ENCODE results near the gene TOMM5.

TOMM5 gene

DNA sequence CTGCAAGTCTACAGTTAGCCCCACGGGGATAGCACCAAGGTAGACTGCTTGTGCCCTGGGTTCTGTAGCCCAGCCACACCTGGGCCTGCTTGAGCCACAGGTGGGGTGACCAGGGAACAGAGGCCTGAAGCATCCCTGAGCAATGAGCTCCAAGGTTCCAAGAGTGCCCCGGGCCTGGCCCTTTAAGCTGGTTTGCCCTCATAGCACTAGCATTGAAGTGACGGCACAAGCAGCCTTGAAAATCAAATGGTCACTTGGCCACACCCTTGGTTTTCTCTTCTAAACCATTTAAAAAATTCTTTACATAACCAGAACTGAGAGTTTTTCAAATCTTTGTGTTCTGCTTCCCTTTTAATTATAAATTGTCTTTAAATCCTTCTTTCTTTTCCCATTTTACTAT, 40.9 kb downstream of the TOMM5 start:
- no CpG with 5 or more reads among the region's 3 CpGs for WGBS, 2 donors (ENCODE audit: extremely low coverage in 2 of 2, insufficient read length in 2 of 2, insufficient replicate concordance in 1 of 2)
- H3K18ac ChIP-seq (ENCODE audit: low read length), result peak overlapping the region; percentile 17
- H3K4me2 ChIP-seq (ENCODE audit: insufficient read depth, low read length, poor library complexity, severe bottlenecking), result no peak overlapping the region
- H3K9ac ChIP-seq (ENCODE audit: low read depth, low read length, poor library complexity), result no peak overlapping the region
- H3K23ac ChIP-seq (ENCODE audit: low read depth, low read length, poor library complexity), result no peak overlapping the region
- no peak overlapping the region for H4K91ac ChIP-seq (ENCODE audit: low read depth, low read length, poor library complexity)
- no peak overlapping the region for H2BK5ac ChIP-seq (ENCODE audit: low read length)
- H2BK120ac ChIP-seq (ENCODE audit: low read depth, low read length), result no peak overlapping the region
- peaks cover 3% of the 10 kb centered on the region for H3K79me1 ChIP-seq (ENCODE audit: low read depth, low read length)
- H3K14ac ChIP-seq (ENCODE audit: low read length), result peak overlapping the region; percentile 56
- no peak for DNase-seq (ENCODE audit: low spot score)
- H4K8ac ChIP-seq (ENCODE audit: low read depth, low read length), result no peak overlapping the region
- no peaks in the 10 kb centered on the region for H3K27me3 ChIP-seq (ENCODE audit: control insufficient read depth in 3 of 3, insufficient read depth in 3 of 3, low read depth in 1 of 3, low read length in 3 of 3)
- no peak overlapping the region for H2BK15ac ChIP-seq (ENCODE audit: low read length)
- no peak overlapping the region for H2BK12ac ChIP-seq (ENCODE audit: low read length)
- no peaks in the 10 kb centered on the region for H3K9me3 ChIP-seq (replicated peaks in 1 of 2; ENCODE audit: control insufficient read depth in 2 of 2, insufficient read depth in 1 of 2, low read depth in 1 of 2, low read length in 2 of 2)
- no peak overlapping the region for H3K4ac ChIP-seq (ENCODE audit: low read length)
- H3K4me1 ChIP-seq (ENCODE audit: control insufficient read depth in 2 of 2, insufficient read depth in 1 of 2, low read depth in 1 of 2, low read length in 2 of 2), result no peaks in the 10 kb centered on the region
- no peak overlapping the region for H2AFZ ChIP-seq (ENCODE audit: low read length)
- H3K36me3 ChIP-seq (replicated peaks in 1 of 2; ENCODE audit: control insufficient read depth in 2 of 2, insufficient read depth in 2 of 2, low read length in 2 of 2), result peaks cover 0 to 2% of the 10 kb centered on the region in 2 donors
- H2AK5ac ChIP-seq (ENCODE audit: low read depth, low read length), result no peak overlapping the region
- no peak overlapping the region for H3K27ac ChIP-seq (replicated peaks; ENCODE audit: low read length)
- no peak overlapping the region for H3K4me3 ChIP-seq (ENCODE audit: low read length in 2 of 2)

DNA sequence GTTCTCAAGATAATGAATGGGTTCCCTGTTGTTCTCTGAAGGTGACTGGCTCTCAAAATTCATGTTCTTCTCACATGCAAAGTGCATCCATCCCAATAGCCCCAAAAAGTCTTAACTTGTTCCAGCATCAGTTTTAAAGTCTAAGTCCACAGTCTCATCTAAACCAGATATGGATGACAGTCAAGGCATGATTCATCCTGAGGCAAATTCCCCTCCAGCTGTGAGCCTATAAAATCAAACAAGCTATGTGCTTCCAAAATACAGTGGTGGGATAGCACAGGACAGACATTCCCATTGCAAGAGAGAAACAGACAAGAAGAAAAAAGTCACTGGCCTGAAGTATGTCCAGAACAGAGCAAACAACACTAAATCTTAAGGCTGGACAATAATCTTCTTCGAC, 41.6 kb downstream of the TOMM5 start:
- Histone ChIP-seq H3K27ac (replicated peaks; ENCODE audit: low read length) (no peak overlapping the region), H3K79me1 (ENCODE audit: low read depth, low read length) (peaks cover 3% of the 10 kb centered on the region), H2BK5ac (ENCODE audit: low read length) (no peak overlapping the region), H3K14ac (ENCODE audit: low read length) (no peak overlapping the region), H3K4me2 (ENCODE audit: insufficient read depth, low read length, poor library complexity, severe bottlenecking) (no peak overlapping the region), H4K8ac (ENCODE audit: low read depth, low read length) (no peak overlapping the region), H2BK15ac (ENCODE audit: low read length) (no peak overlapping the region), H4K91ac (ENCODE audit: low read depth, low read length, poor library complexity) (no peak overlapping the region), H2AFZ (ENCODE audit: low read length) (no peak overlapping the region), H2BK120ac (ENCODE audit: low read depth, low read length) (no peak overlapping the region), H2AK5ac (ENCODE audit: low read depth, low read length) (no peak overlapping the region), H3K36me3 (replicated peaks in 1 of 2; ENCODE audit: control insufficient read depth in 2 of 2, insufficient read depth in 2 of 2, low read length in 2 of 2) (peaks cover 0 to 2% of the 10 kb centered on the region in 2 donors), H3K4me3 (ENCODE audit: low read length in 2 of 2) (no peak overlapping the region), H3K9ac (ENCODE audit: low read depth, low read length, poor library complexity) (no peak overlapping the region), H3K4me1 (ENCODE audit: control insufficient read depth in 2 of 2, insufficient read depth in 1 of 2, low read depth in 1 of 2, low read length in 2 of 2) (no peaks in the 10 kb centered on the region), H3K4ac (ENCODE audit: low read length) (no peak overlapping the region), H3K27me3 (ENCODE audit: control insufficient read depth in 3 of 3, insufficient read depth in 3 of 3, low read depth in 1 of 3, low read length in 3 of 3) (no peaks in the 10 kb centered on the region), H3K23ac (ENCODE audit: low read depth, low read length, poor library complexity) (no peak overlapping the region), H2BK12ac (ENCODE audit: low read length) (no peak overlapping the region), H3K18ac (ENCODE audit: low read length) (no peak overlapping the region), H3K9me3 (replicated peaks in 1 of 2; ENCODE audit: control insufficient read depth in 2 of 2, insufficient read depth in 1 of 2, low read depth in 1 of 2, low read length in 2 of 2) (no peaks in the 10 kb centered on the region)
- no peak for DNase-seq (ENCODE audit: low spot score)
- WGBS, 2 donors (ENCODE audit: extremely low coverage in 2 of 2, insufficient read length in 2 of 2, insufficient replicate concordance in 1 of 2), result no CpG with 5 or more reads among the region's 1 CpG

- Histone ChIP-seq H2BK120ac (ENCODE audit: low read depth, low read length) (no peak overlapping the region), H2BK12ac (ENCODE audit: low read length) (no peak overlapping the region), H2BK15ac (ENCODE audit: low read length) (no peak overlapping the region), H3K27ac (replicated peaks; ENCODE audit: low read length) (no peak overlapping the region), H3K9me3 (replicated peaks in 1 of 2; ENCODE audit: control insufficient read depth in 2 of 2, insufficient read depth in 1 of 2, low read depth in 1 of 2, low read length in 2 of 2) (no peaks in the 10 kb centered on the region), H4K8ac (ENCODE audit: low read depth, low read length) (no peak overlapping the region), H3K4me1 (ENCODE audit: control insufficient read depth in 2 of 2, insufficient read depth in 1 of 2, low read depth in 1 of 2, low read length in 2 of 2) (no peaks in the 10 kb centered on the region), H3K4ac (ENCODE audit: low read length) (no peak overlapping the region), H3K36me3 (replicated peaks in 1 of 2; ENCODE audit: control insufficient read depth in 2 of 2, insufficient read depth in 2 of 2, low read length in 2 of 2) (peaks cover 0 to 2% of the 10 kb centered on the region in 2 donors), H2BK5ac (ENCODE audit: low read length) (no peak overlapping the region), H3K9ac (ENCODE audit: low read depth, low read length, poor library complexity) (no peak overlapping the region), H3K4me3 (ENCODE audit: low read length in 2 of 2) (no peak overlapping the region), H3K14ac (ENCODE audit: low read length) (no peak overlapping the region), H3K27me3 (ENCODE audit: control insufficient read depth in 3 of 3, insufficient read depth in 3 of 3, low read depth in 1 of 3, low read length in 3 of 3) (no peaks in the 10 kb centered on the region), H3K18ac (ENCODE audit: low read length) (no peak overlapping the region), H3K79me1 (ENCODE audit: low read depth, low read length) (peaks cover 3% of the 10 kb centered on the region), H2AFZ (ENCODE audit: low read length) (no peak overlapping the region), H4K91ac (ENCODE audit: low read depth, low read length, poor library complexity) (no peak overlapping the region), H2AK5ac (ENCODE audit: low read depth, low read length) (no peak overlapping the region), H3K4me2 (ENCODE audit: insufficient read depth, low read length, poor library complexity, severe bottlenecking) (no peak overlapping the region), H3K23ac (ENCODE audit: low read depth, low read length, poor library complexity) (no peak overlapping the region)
- DNase-seq (ENCODE audit: low spot score), result no peak
Observed at GRCh38 chr9:37549527-37549926, 42.9 kb downstream of the TOMM5 start.

DNA sequence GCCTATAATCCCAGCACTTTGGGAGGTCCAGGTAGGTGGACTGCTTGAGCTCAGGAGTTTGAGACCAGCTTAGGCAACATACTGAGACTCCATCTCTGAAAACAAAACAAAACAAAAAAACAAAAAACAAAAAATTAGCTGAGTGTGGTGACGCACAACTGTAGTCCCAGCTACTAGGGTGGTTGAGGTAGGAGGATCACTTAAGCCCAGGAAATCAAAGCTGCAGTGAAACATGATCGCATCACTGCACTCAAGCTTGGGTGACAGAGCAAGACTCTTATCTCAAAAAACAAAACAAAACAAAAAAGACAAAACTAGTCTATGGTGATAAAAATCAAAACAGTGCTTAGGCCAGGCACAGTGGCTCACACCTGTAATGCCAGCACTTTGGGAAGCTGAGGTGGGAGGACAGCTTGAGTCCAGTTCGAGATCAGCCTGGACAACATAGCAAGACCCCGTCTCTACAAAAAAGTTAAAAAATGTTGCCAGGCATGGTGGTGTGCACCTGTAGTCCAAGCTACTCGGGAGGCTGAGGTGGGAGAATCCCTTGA, 45.0 kb downstream of the TOMM5 start:
- no peaks in the 10 kb centered on the region for H3K27me3 ChIP-seq (ENCODE audit: control insufficient read depth in 3 of 3, insufficient read depth in 3 of 3, low read depth in 1 of 3, low read length in 3 of 3)
- H2BK120ac ChIP-seq (ENCODE audit: low read depth, low read length), result no peak overlapping the region
- no peak overlapping the region for H3K18ac ChIP-seq (ENCODE audit: low read length)
- no peak overlapping the region for H2BK12ac ChIP-seq (ENCODE audit: low read length)
- H3K9ac ChIP-seq (ENCODE audit: low read depth, low read length, poor library complexity), result no peak overlapping the region
- H3K4me1 ChIP-seq (ENCODE audit: control insufficient read depth in 2 of 2, insufficient read depth in 1 of 2, low read depth in 1 of 2, low read length in 2 of 2), result no peaks in the 10 kb centered on the region
- no peak overlapping the region for H3K4ac ChIP-seq (ENCODE audit: low read length)
- no peaks in the 10 kb centered on the region for H3K9me3 ChIP-seq (replicated peaks in 1 of 2; ENCODE audit: control insufficient read depth in 2 of 2, insufficient read depth in 1 of 2, low read depth in 1 of 2, low read length in 2 of 2)
- no peaks in the 10 kb centered on the region for H3K36me3 ChIP-seq (replicated peaks in 1 of 2; ENCODE audit: control insufficient read depth in 2 of 2, insufficient read depth in 2 of 2, low read length in 2 of 2)
- no peak overlapping the region for H2BK5ac ChIP-seq (ENCODE audit: low read length)
- WGBS, 2 donors (ENCODE audit: extremely low coverage in 2 of 2, insufficient read length in 2 of 2, insufficient replicate concordance in 1 of 2), result no CpG with 5 or more reads among the region's 5 CpGs
- H4K8ac ChIP-seq (ENCODE audit: low read depth, low read length), result no peak overlapping the region
- H4K91ac ChIP-seq (ENCODE audit: low read depth, low read length, poor library complexity), result no peak overlapping the region
- H2AK5ac ChIP-seq (ENCODE audit: low read depth, low read length), result no peak overlapping the region
- no peak overlapping the region for H3K23ac ChIP-seq (ENCODE audit: low read depth, low read length, poor library complexity)
- no peak overlapping the region for H3K27ac ChIP-seq (replicated peaks; ENCODE audit: low read length)
- no peak overlapping the region for H3K4me2 ChIP-seq (ENCODE audit: insufficient read depth, low read length, poor library complexity, severe bottlenecking)
- H2BK15ac ChIP-seq (ENCODE audit: low read length), result no peak overlapping the region
- H2AFZ ChIP-seq (ENCODE audit: low read length), result no peak overlapping the region
- peaks cover 3% of the 10 kb centered on the region for H3K79me1 ChIP-seq (ENCODE audit: low read depth, low read length)
- no peak overlapping the region for H3K4me3 ChIP-seq (ENCODE audit: low read length in 2 of 2)
- no peak overlapping the region for H3K14ac ChIP-seq (ENCODE audit: low read length)
- no peak for DNase-seq (ENCODE audit: low spot score)
